ENCODE results near the gene DSCAM. TPM values are rescaled to one million over a fixed set of nuclear protein-coding genes. Genes with fewer than 3 reads are reported as not detected.

DSCAM gene
- total RNA-seq, 4 donors from 2014 or later, result 0.17 TPM; not detected in 3

DNA sequence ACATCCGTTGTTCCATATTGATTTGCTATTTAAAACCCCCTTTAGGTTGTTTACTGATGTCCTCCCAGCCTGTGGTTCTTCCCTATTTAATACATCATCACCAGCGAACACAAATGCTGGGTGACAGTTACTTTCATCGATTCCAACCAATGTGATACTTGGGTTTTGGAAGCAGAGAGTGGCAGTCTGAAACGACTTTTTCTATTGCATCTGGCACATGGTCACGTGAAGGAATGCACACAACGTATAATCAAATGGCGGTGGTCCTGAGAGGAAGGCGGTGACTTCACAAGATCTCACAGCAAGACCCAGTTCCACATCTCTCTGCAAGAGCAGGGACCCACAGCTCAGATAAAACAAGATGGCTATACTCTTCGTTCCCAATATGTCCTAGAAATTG is 213.9 kb downstream of the DSCAM start:
- TF ChIP-seq, protein P1, sequence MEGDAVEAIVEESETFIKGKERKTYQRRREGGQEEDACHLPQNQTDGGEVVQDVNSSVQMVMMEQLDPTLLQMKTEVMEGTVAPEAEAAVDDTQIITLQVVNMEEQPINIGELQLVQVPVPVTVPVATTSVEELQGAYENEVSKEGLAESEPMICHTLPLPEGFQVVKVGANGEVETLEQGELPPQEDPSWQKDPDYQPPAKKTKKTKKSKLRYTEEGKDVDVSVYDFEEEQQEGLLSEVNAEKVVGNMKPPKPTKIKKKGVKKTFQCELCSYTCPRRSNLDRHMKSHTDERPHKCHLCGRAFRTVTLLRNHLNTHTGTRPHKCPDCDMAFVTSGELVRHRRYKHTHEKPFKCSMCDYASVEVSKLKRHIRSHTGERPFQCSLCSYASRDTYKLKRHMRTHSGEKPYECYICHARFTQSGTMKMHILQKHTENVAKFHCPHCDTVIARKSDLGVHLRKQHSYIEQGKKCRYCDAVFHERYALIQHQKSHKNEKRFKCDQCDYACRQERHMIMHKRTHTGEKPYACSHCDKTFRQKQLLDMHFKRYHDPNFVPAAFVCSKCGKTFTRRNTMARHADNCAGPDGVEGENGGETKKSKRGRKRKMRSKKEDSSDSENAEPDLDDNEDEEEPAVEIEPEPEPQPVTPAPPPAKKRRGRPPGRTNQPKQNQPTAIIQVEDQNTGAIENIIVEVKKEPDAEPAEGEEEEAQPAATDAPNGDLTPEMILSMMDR (IDR thresholded peaks at IDR 0.05; ENCODE audit: low read depth), result no peak

DNA sequence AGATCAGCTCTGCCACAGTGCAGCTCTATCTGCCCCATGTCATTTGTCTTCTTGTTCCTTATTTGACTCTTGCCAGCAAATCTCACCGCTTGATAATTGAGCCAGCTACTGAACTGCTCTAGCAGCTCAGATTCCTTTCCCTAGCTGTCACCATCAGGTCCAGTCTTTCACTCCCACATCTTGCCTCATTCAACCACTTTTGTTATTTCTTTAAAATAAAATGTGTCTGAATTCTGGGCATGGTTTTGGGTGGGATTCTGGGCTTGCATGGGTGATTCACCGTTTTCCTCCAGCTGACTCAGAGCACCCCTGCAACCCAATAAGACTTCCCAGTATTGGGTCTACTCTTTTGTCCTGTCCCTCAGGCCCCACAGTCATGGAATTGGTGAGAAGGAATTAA is 215.7 kb downstream of the DSCAM start:
- TF ChIP-seq, protein P1 (IDR thresholded peaks at IDR 0.05; ENCODE audit: low read depth), result no peak

DNA sequence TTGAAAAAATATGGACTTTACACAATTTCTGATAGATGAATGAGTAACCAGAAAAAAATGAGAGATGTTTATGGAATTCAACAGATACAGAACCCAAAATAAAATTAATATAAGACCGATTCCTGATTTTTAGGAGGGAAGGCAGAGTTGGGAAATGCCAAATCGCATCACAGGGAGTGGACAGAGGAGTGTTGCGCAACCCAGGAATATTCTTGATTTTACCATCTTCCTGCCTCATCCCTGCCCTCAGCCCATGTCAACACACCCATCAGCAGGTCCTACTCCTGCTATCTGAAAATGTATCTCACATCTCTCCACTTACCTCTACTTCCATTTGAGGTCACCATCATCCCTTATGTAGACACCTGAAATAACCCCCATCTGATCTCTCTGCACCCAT is 221.0 kb downstream of the DSCAM start:
- TF ChIP-seq, protein P1 (IDR thresholded peaks at IDR 0.05; ENCODE audit: low read depth), result no peak

DNA sequence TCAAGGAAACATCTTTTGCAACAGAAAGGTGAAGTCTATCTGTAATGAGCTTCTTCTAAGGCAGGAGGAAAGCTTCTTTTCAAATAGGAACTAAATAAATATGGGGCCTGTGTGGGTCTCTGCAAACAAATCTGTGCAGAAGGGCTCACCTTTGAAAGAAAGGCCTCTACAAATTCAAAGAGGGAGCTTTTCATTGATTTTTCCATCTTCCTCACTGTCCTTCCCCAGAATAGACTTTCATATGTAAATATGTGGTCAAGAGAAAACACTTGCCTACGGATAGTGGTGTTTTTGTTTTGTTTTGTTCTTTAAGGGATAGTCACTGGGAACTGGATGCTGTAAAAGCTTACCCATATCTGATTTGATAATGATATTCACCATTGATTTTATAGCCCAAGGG is 223.4 kb downstream of the DSCAM start:
- TF ChIP-seq, protein P1 (IDR thresholded peaks at IDR 0.05; ENCODE audit: low read depth), result no peak

DNA sequence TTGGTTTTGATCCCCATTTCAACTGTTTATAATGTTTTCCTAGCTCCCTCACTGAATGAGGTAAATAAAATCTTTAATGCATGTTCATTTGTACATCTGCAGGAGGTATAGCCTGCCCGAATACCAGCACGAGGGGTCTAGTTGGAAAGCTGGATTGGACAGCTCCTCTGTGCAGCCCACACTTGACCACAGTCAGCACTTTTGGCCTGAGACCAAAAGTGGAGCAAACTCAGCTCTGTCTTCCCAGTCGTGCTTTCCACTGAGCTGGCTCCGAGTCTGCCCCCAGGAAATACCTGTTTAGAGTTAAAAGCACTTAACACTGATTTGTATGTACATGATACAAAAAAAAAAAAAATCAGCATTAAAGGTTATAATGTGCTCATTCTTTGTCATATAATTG is 224.4 kb downstream of the DSCAM start:
- TF ChIP-seq, protein P1 (IDR thresholded peaks at IDR 0.05; ENCODE audit: low read depth), result no peak

DNA sequence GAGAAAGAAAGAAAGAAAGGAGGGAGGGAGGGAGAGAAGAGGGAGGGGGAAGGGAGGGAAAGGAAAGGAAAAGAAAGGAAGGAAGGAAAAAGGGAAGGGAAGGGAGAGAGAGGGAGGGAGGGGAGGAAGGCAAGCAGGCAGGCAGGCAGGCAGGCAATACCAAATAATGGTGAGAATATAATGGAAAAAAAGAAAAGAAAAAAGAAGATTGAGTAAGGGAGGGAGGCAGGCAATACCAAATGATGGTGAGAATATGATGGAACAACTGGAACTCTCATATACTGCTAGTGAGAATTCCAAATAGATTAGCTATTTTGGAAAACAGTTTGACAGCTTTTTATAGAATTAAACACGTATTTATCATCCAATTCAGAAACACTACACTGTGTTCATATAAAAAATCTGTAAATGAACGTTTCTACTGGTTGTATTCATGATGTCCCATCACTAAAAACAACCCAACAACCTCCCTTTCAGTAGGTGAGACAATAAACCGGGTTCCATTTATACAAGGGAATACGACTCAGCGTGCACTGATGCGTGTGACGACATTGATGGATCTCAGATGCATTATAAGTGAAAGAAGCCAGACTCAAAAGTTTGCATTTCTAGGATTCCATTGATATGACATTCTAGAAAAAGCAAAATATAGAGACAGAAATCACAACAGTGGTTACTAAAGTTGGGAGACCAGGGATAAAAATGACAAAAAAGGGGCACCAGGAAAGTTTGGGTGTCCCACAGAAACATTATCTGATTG is 226.4 kb downstream of the DSCAM start:
- TF ChIP-seq, protein P1 (IDR thresholded peaks at IDR 0.05; ENCODE audit: low read depth), result no peak

DNA sequence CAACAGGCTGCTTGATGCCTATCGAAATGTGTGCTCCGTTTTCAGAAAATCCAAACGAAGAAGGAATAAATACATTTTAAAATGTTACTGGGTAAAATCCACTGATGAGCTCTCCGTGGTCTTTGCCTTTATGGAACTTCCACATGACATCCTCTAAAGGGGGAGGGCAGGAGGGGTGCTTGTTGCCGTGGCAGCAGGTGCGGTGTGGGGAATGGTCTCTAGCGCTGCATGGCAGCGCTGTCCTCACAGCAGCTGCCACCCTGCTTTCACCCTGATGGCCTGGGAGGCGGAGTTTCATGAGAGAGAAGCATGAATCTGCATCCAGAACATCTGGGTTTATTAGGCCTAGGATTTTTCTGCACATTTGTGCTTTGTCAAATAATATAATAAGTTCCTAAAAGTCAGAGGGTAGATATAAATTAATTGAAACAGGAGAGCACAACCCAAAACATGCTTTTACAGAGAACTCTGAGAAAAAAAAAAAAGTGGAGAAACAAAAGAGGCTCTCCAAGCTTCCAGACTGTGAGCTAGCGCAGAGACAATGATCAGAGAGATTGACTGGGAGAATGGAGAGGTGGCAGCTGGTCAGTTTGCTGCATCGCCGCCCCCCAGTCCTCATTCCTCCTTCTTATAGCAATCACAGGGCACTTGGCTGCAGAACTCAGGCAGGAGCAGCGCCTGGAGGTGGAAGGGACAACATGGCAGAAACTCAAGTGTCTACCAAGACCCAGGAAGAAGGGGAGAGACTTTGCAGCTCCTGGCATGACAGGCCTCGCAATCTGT is 228.6 kb downstream of the DSCAM start:
- TF ChIP-seq, protein P1 (IDR thresholded peaks at IDR 0.05; ENCODE audit: low read depth), result no peak
